HepG2 (cell line): ENCODE results near the gene FKBP1B. TPM values are rescaled to one million over a fixed set of nuclear protein-coding genes. Genes with fewer than 3 reads are reported as not detected.

ENCODE experiments used
- ERF ChIP-seq: IDR thresholded peaks from 2 replicates; pipeline ENCODE4 v1.6.1; 2018; ENCODE audit warnings: missing biosample characterization, missing genetic modification reagents
- FOXK2 ChIP-seq: fragments of 450-650 bp; IDR thresholded peaks from 2 replicates; pipeline ENCODE4 v1.6.1; 2016
- GFI1 ChIP-seq: sonication (generic); formaldehyde crosslinking; IDR thresholded peaks from 2 replicates; pipeline ENCODE4 v1.5.0; 2020; ENCODE audit warnings: missing genetic modification reagents, mild to moderate bottlenecking, borderline replicate concordance
- HDAC2 ChIP-seq: sonication (generic); formaldehyde crosslinking; IDR thresholded peaks from 2 replicates; pipeline ENCODE4 v1.4.0; 2020; ENCODE audit warnings: missing genetic modification reagents
- HMG20A ChIP-seq: IDR thresholded peaks from 2 replicates; pipeline ENCODE4 v1.6.1; 2016; ENCODE audit warnings: borderline replicate concordance
- HNRNPK ChIP-seq: fragments of 200-400 bp; formaldehyde crosslinking; IDR thresholded peaks from 2 replicates; pipeline ENCODE4 v1.6.1; 2018; ENCODE audit warnings: low read length, low read depth, moderate library complexity, mild to moderate bottlenecking; ENCODE audit not compliant: poor library complexity, severe bottlenecking
- IKZF5 ChIP-seq: IDR thresholded peaks from 2 replicates; pipeline ENCODE4 v1.6.1; 2018; ENCODE audit warnings: missing genetic modification reagents, mild to moderate bottlenecking, missing compliant biosample characterization
- MXI1 ChIP-seq: IDR thresholded peaks from 3 replicates; pipeline ENCODE4 v1.6.1; 2012; ENCODE audit warnings: low read depth, low read length, inconsistent platforms, borderline replicate concordance
- NCOA2 ChIP-seq: sonication (generic); formaldehyde crosslinking; IDR thresholded peaks from 2 replicates; pipeline ENCODE4 v1.8.0; 2022; ENCODE audit warnings: inconsistent platforms
- NCOR1 ChIP-seq: fragments of 200-600 bp; sonication (generic); IDR thresholded peaks from 2 replicates; pipeline ENCODE4 v1.7.0; 2017; ENCODE audit warnings: antibody characterized with exemption, low read length, borderline replicate concordance
- NR2F6 ChIP-seq, 2 experiments: IDR thresholded peaks; 2 replicates each; pipeline ENCODE4 v1.6.1; 2016; ENCODE audit warnings: antibody characterized with exemption in 1 of 2, mild to moderate bottlenecking in 1 of 2
- PCBP2 ChIP-seq: fragments of 200-400 bp; formaldehyde crosslinking; optimal IDR thresholded peaks from 2 replicates; pipeline ENCODE3; 2018; ENCODE audit warnings: low read length, low read depth; ENCODE audit not compliant: poor library complexity, severe bottlenecking
- PPARG ChIP-seq: conservative IDR thresholded peaks from 2 replicates; pipeline ENCODE4 v1.6.1; 2016; ENCODE audit warnings: missing biosample characterization, missing genetic modification reagents
- SIN3A ChIP-seq: IDR thresholded peaks from 2 replicates; pipeline ENCODE4 v1.6.1; 2011; ENCODE audit warnings: low read depth, mild to moderate bottlenecking, control low read depth, low read length, borderline replicate concordance
- SOX6 ChIP-seq, 2 experiments: fragments of 450-650 bp in 1 of 2; sonication (generic) in 1 of 2; formaldehyde crosslinking in 1 of 2; IDR thresholded peaks; 2 replicates each; pipeline versions ENCODE4 v1.4.0 to v1.6.1; 2017 to 2020; ENCODE audit warnings: antibody characterized with exemption in 1 of 2, mild to moderate bottlenecking in 1 of 2, missing genetic modification reagents in 1 of 2
- SRY ChIP-seq: sonication (generic); formaldehyde crosslinking; IDR thresholded peaks from 2 replicates; pipeline ENCODE4 v1.8.0; 2022; ENCODE audit warnings: mild to moderate bottlenecking, missing genetic modification reagents
- TCF7 ChIP-seq: sonication (generic); IDR thresholded peaks from 2 replicates; pipeline ENCODE4 v1.6.1; 2016; ENCODE audit warnings: antibody characterized with exemption, low read depth
- THAP11 ChIP-seq: IDR thresholded peaks from 2 replicates; pipeline ENCODE4 v1.6.1; 2016; ENCODE audit warnings: missing biosample characterization, missing genetic modification reagents
- WIZ ChIP-seq: sonication (generic); formaldehyde crosslinking; IDR thresholded peaks from 2 replicates; pipeline ENCODE4 v1.5.1; 2020; ENCODE audit warnings: mild to moderate bottlenecking, missing genetic modification reagents
- ZGPAT ChIP-seq: IDR thresholded peaks from 2 replicates; pipeline ENCODE4 v1.6.1; 2016; ENCODE audit warnings: mild to moderate bottlenecking
- ZNF557 ChIP-seq: sonication (generic); formaldehyde crosslinking; IDR thresholded peaks from 2 replicates; pipeline ENCODE4 v1.4.0; 2020; ENCODE audit warnings: missing genetic modification reagents
- ZNF570 ChIP-seq: sonication (generic); formaldehyde crosslinking; IDR thresholded peaks from 2 replicates; pipeline ENCODE4 v1.4.0; 2020; ENCODE audit warnings: mild to moderate bottlenecking, missing genetic modification reagents, borderline replicate concordance
- ZNF670 ChIP-seq: sonication (generic); formaldehyde crosslinking; IDR thresholded peaks from 2 replicates; pipeline ENCODE4 v1.8.0; 2022; ENCODE audit warnings: mild to moderate bottlenecking, missing genetic modification reagents, borderline replicate concordance
- ZSCAN31 ChIP-seq: sonication (generic); formaldehyde crosslinking; IDR thresholded peaks from 2 replicates; pipeline ENCODE4 v1.5.0; 2020; ENCODE audit warnings: low read depth, mild to moderate bottlenecking, missing genetic modification reagents
- polyA plus RNA-seq, 8 experiments: library from polyadenylated mRNA; depleted of rRNA in 3 of 8; stranded (reverse) in 7 of 8; unstranded in 1 of 8; fragments of >200 nt; fragmentation: Illumina TruSeq in 4 of 8; extraction: Trizol in 4 of 8; gene quantifications; 2 replicates each; pipeline versions ENCODE4 v1.2.1 to v1.2.3, GENCODE V29; 2011 to 2016; ENCODE audit warnings: low read depth in 4 of 8, missing spikeins in 1 of 8, mixed read lengths in 1 of 8; ENCODE audit not compliant: insufficient read depth in 1 of 8
- total RNA-seq, 5 experiments: library from RNA; depleted of rRNA; stranded (reverse); fragments of >200 nt; fragmentation: Illumina TruSeq; extraction: Trizol; gene quantifications; 2 replicates each; pipeline ENCODE4 v1.2.3, GENCODE V29; 2016; ENCODE audit warnings: low read depth in 1 of 5
- TF ChIP-seq, protein P1 (sequence below): IDR thresholded peaks from 2 replicates; pipeline ENCODE4 v1.6.1; 2012; ENCODE audit warnings: low read depth, low read length, improper control_type of control experiment

The FKBP1B gene
- total and polyA plus RNA-seq, 2 of the 13 experiments (the other 11 are each of a cell fraction or from before 2014, with no cell fraction given) = 35.2 to 96.3 TPM

DNA sequence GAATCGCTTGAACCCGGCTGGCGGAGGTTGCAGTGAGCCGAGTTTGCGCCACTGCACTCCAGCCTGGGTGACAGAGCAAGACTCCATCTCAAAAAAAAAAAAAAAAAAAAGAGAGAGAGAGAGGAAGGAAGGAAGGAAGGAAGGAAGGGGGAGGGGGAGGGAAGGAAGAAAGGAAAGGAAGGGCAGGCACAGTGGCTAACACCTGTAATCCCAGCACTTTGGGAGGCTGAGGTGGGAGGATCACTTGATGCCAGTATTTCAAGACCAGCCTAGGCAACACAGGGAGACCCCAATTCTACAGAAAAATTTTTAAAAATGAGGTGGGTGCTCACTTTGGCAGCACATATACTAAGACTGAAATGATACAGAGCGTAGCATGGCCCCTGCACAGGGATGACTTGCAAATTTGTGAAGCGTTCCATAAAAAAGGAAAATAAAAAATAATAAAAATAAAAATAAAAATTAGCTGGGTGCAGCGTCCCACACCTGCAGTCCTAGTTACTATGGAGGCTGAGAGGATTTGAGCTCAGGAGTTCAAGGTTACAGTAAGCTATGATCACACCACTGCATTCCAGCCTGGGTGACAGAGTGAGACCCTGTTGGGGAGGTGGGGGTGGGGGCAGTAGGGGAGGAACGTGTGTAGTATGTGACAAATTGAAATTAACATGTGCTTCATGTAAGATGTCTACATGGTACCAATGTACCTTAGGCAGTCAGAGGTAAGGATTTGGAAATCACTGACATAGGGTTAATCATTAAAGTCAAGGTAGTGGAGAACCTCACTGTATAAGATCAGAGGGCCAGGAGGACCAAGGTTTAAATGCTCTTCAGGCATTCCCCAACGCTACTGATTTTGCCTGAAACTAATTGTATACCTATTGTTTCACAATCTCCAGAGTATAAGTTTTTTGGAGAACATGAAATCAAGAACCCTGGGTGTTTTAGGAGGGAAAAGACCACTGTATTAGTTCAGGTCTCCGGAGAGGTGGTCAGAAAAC, 3.7 kb upstream of the FKBP1B start (continued):
- TF ChIP-seq IKZF5 (CRISPR knock-in tag) (peak; percentile 20; the same call in 1 of the 2 replicates), ZGPAT (peak; percentile 53; the same call in 1 of the 2 replicates), WIZ (CRISPR knock-in tag) (no peak), PPARG (CRISPR knock-in tag) (0 out of 2 replicates have a peak, but pooled peaks have one; percentile 42), ZNF670 (no peak), GFI1 (CRISPR knock-in tag) (peak; percentile 63; the same call in 1 of the 2 replicates), MXI1 (peak; percentile 37; the same call in 1 of the 3 replicates), SIN3A (0 out of 2 replicates have a peak, but pooled peaks have one; percentile 52), FOXK2 (0 out of 2 replicates have a peak, but pooled peaks have one; percentile 6), NCOR1 (0 out of 2 replicates have a peak, but pooled peaks have one; percentile 16), SRY (CRISPR knock-in tag) (no peak), TCF7 (0 out of 2 replicates have a peak, but pooled peaks have one; percentile 13), SOX6 (IDR thresholded peaks at IDR 0.05) (no peak), SOX6 (CRISPR knock-in tag; IDR thresholded peaks at IDR 0.05) (peak; percentile 23; the same call in 1 of the 2 replicates), ZNF557 (CRISPR knock-in tag) (no peak), HDAC2 (CRISPR knock-in tag) (peak; percentile 64; the same call in 1 of the 2 replicates), PCBP2 (peak; percentile 76), NCOA2 (peak; percentile 25), THAP11 (CRISPR knock-in tag) (peak; percentile 70), ZNF570 (no peak), ERF (CRISPR knock-in tag) (0 out of 2 replicates have a peak, but pooled peaks have one; percentile 19), HMG20A (peak; percentile 45; the same call in 1 of the 2 replicates), NR2F6 (IDR thresholded peaks at IDR 0.05) (0 out of 2 replicates have a peak, but pooled peaks have one; percentile 7), NR2F6 (CRISPR knock-in tag; IDR thresholded peaks at IDR 0.05) (peak; percentile 8; the same call in 1 of the 2 replicates), ZSCAN31 (CRISPR knock-in tag) (no peak), HNRNPK (peak; percentile 11)
- TF ChIP-seq, protein P1, sequence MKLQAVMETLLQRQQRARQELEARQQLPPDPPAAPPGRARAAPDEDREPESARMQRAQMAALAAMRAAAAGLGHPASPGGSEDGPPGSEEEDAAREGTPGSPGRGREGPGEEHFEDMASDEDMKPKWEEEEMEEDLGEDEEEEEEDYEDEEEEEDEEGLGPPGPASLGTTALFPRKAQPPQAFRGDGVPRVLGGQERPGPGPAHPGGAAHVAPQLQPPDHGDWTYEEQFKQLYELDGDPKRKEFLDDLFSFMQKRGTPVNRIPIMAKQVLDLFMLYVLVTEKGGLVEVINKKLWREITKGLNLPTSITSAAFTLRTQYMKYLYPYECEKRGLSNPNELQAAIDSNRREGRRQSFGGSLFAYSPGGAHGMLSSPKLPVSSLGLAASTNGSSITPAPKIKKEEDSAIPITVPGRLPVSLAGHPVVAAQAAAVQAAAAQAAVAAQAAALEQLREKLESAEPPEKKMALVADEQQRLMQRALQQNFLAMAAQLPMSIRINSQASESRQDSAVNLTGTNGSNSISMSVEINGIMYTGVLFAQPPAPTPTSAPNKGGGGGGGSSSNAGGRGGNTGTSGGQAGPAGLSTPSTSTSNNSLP = peak; percentile 85
